ENCODE measurements around the gene FSIP1.

FSIP1 gene

GRCh38 chr15:39627451-39628143 is 155.0 kb downstream of the FSIP1 start:
- Histone ChIP-seq H3K36me3 (ENCODE audit: control insufficient read depth, low read length) (no peaks in the 10 kb centered on the region), H3K9me3 (ENCODE audit: control insufficient read depth, insufficient read depth, low read length) (no peaks in the 10 kb centered on the region), H3K27ac (ENCODE audit: low read depth, low read length) (no peak overlapping the region), H3K9me2 (replicated peaks; ENCODE audit: control insufficient read depth, low read length) (no peaks in the 10 kb centered on the region), H4K20me1 (ENCODE audit: control insufficient read depth, insufficient read depth, low read depth, low read length) (no peaks in the 10 kb centered on the region), H3K4me3 (ENCODE audit: low read length) (no peak overlapping the region), H3K79me2 (ENCODE audit: control insufficient read depth, low read length) (no peaks in the 10 kb centered on the region), H3K4me1 (ENCODE audit: control insufficient read depth, low read length) (no peaks in the 10 kb centered on the region), H3F3A (ENCODE audit: control insufficient read depth, insufficient read depth) (no peaks in the 10 kb centered on the region), H3K4me2 (ENCODE audit: low read length) (no peak overlapping the region), H3K27me3 (ENCODE audit: control insufficient read depth, low read length) (no peaks in the 10 kb centered on the region)
- TF ChIP-seq CTCF (IDR thresholded peaks at IDR 0.05; ENCODE audit: low read depth, low read length, poor library complexity, severe bottlenecking) (no peak), EZH2phosphoT487 (IDR thresholded peaks at IDR 0.05; ENCODE audit: borderline replicate concordance, low read length) (no peak)

- Histone ChIP-seq H3K4me2 (ENCODE audit: low read length) (no peak overlapping the region), H4K20me1 (ENCODE audit: control insufficient read depth, insufficient read depth, low read depth, low read length) (no peaks in the 10 kb centered on the region), H3K27me3 (ENCODE audit: control insufficient read depth, low read length) (0 out of 2 replicates have a peak, but pooled peaks cover 2% of the 10 kb centered on the region), H3F3A (ENCODE audit: control insufficient read depth, insufficient read depth) (no peaks in the 10 kb centered on the region), H3K4me1 (ENCODE audit: control insufficient read depth, low read length) (no peaks in the 10 kb centered on the region), H3K79me2 (ENCODE audit: control insufficient read depth, low read length) (no peaks in the 10 kb centered on the region), H3K36me3 (ENCODE audit: control insufficient read depth, low read length) (no peaks in the 10 kb centered on the region), H3K9me2 (replicated peaks; ENCODE audit: control insufficient read depth, low read length) (no peaks in the 10 kb centered on the region), H3K9me3 (ENCODE audit: control insufficient read depth, insufficient read depth, low read length) (no peaks in the 10 kb centered on the region), H3K27ac (ENCODE audit: low read depth, low read length) (no peak overlapping the region), H3K4me3 (ENCODE audit: low read length) (no peak overlapping the region)
- TF ChIP-seq EZH2phosphoT487 (IDR thresholded peaks at IDR 0.05; ENCODE audit: borderline replicate concordance, low read length) (no peak), CTCF (IDR thresholded peaks at IDR 0.05; ENCODE audit: low read depth, low read length, poor library complexity, severe bottlenecking) (no peak)
Observed at GRCh38 chr15:39625856-39626255, 156.8 kb downstream of the FSIP1 start.

GRCh38 chr15:39625451-39625850 is 157.2 kb downstream of the FSIP1 start:
- H3K4me1 ChIP-seq (ENCODE audit: control insufficient read depth, low read length), result no peaks in the 10 kb centered on the region
- no peak for TF ChIP-seq EZH2phosphoT487 (IDR thresholded peaks at IDR 0.05; ENCODE audit: borderline replicate concordance, low read length)
- TF ChIP-seq CTCF (IDR thresholded peaks at IDR 0.05; ENCODE audit: low read depth, low read length, poor library complexity, severe bottlenecking), result no peak
- no peaks in the 10 kb centered on the region for H3K9me3 ChIP-seq (ENCODE audit: control insufficient read depth, insufficient read depth, low read length)
- no peaks in the 10 kb centered on the region for H3K9me2 ChIP-seq (replicated peaks; ENCODE audit: control insufficient read depth, low read length)
- no peaks in the 10 kb centered on the region for H3K79me2 ChIP-seq (ENCODE audit: control insufficient read depth, low read length)
- no peaks in the 10 kb centered on the region for H3K36me3 ChIP-seq (ENCODE audit: control insufficient read depth, low read length)
- no peak overlapping the region for H3K4me2 ChIP-seq (ENCODE audit: low read length)
- no peak overlapping the region for H3K4me3 ChIP-seq (ENCODE audit: low read length)
- H3K27me3 ChIP-seq (ENCODE audit: control insufficient read depth, low read length), result 0 out of 2 replicates have a peak, but pooled peaks cover 2% of the 10 kb centered on the region
- no peaks in the 10 kb centered on the region for H3F3A ChIP-seq (ENCODE audit: control insufficient read depth, insufficient read depth)
- H4K20me1 ChIP-seq (ENCODE audit: control insufficient read depth, insufficient read depth, low read depth, low read length), result no peaks in the 10 kb centered on the region
- no peak overlapping the region for H3K27ac ChIP-seq (ENCODE audit: low read depth, low read length)

Measured in DOHH2 (cell line).